Esophagus (tissue), 2 donors: ENCODE measurements around the gene RNF212. TPM values are rescaled to one million over a fixed set of nuclear protein-coding genes. Genes with fewer than 3 reads are reported as not detected.

Experiments
- H3K27ac ChIP-seq, 2 donors: one replicate each; pipeline ENCODE4 v1.5.1; 2013; ENCODE audit warnings: low read depth in 2 of 2, mild to moderate bottlenecking in 2 of 2, inconsistent platforms in 1 of 2, low read length in 1 of 2, moderate library complexity in 1 of 2
- H3K27me3 ChIP-seq, 2 donors: one replicate each; pipeline ENCODE4 v1.6.1; 2013; ENCODE audit warnings: low read length in 2 of 2, control low read depth in 1 of 2, mild to moderate bottlenecking in 1 of 2; ENCODE audit not compliant: insufficient read depth in 2 of 2, control insufficient read depth in 1 of 2
- H3K36me3 ChIP-seq, 2 donors: one replicate each; pipeline ENCODE4 v1.6.1; 2013; ENCODE audit warnings: low read length in 1 of 2; ENCODE audit not compliant: control insufficient read depth in 2 of 2, insufficient read depth in 2 of 2
- H3K4me1 ChIP-seq, 2 donors: one replicate each; pipeline ENCODE4 v1.6.1; 2013; ENCODE audit warnings: low read length in 1 of 2; ENCODE audit not compliant: control insufficient read depth in 2 of 2, insufficient read depth in 2 of 2
- H3K4me3 ChIP-seq, 2 donors: one replicate each; pipeline ENCODE4 v1.5.1; 2013; ENCODE audit warnings: low read length in 2 of 2, mild to moderate bottlenecking in 2 of 2, low read depth in 1 of 2, moderate library complexity in 1 of 2
- H3K9me3 ChIP-seq, 2 donors: one replicate each; pipeline ENCODE4 v1.6.1; 2013; ENCODE audit warnings: mild to moderate bottlenecking in 2 of 2, low read depth in 1 of 2, low read length in 1 of 2, moderate library complexity in 1 of 2; ENCODE audit not compliant: control insufficient read depth in 2 of 2, insufficient read depth in 1 of 2
- WGBS, 2 donors: extraction: QIAGEN DNeasy Blood & Tissue Kit; methylation state at CpG; one replicate each; pipeline ENCODE4 v1.1.7; 2013; 5-methylcytosine and 5-hydroxymethylcytosine counted together
- polyA plus RNA-seq, 2 donors: library from polyadenylated mRNA; stranded (reverse); fragments of 200-250 nt; gene quantifications; one replicate each; pipeline ENCODE4 v1.2.3, GENCODE V29; 2013
- donor health status: healthy with polysubstance abuse.
- donor health status: Bipolar disorder and iron deficiency.

The RNF212 gene
- polyA plus RNA-seq, 2 donors = 1.2 to 1.7 TPM

- no peak overlapping the region for H3K27ac ChIP-seq
- no peak overlapping the region for H3K4me3 ChIP-seq
- peaks cover 0 to 3% of the 10 kb centered on the region in 2 donors for H3K27me3 ChIP-seq
- H3K4me1 ChIP-seq = peaks cover 0 to 7% of the 10 kb centered on the region in 2 donors
- peaks cover 0 to 3% of the 10 kb centered on the region in 2 donors for H3K9me3 ChIP-seq
- 47 to 65% methylated on average over 7 to 9 of the region's 9 CpGs for WGBS, 2 donors
- H3K36me3 ChIP-seq = peaks cover 0 to 8% of the 10 kb centered on the region in 2 donors
Measured at GRCh38 chr4:1027915-1028238, 85.5 kb downstream of the RNF212 start.

DNA sequence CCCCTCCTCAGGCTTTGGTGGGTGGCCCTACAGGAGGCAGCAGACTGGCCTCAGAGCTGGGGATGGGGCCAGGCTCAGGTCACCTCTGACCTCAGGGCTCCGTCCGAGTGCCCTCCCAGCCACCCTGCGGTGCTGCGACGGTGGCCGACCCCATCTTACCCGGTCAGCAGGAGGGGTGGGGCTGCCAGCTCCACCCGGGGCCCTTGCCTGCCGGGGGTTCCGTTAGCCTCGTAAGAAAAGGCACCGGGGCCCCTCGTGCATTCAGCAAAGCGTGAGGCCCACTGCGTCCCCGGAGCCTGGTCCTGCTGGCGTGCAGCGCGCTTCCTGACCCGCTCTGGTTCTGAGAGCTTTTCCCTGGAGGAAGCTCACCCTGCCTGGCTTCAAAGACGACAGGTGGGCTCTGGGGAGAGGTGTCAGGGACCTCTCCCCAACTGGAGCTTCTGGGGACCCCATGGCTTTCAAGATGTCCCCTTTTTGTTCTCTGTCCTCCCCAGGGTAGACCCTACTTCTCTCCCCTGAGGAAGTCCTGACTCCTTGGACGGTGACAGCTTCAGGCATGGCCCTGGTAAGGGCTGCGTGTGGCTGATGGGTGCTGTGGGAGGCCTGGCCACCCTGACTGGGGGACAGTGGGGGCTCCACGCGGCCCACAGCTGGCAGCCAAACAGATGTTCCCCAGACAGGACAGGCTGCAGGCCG, 86.0 kb downstream of the RNF212 start:
- Histone ChIP-seq H3K9me3 (peaks cover 0 to 3% of the 10 kb centered on the region in 2 donors), H3K36me3 (peaks cover 0 to 8% of the 10 kb centered on the region in 2 donors), H3K27me3 (no peaks in the 10 kb centered on the region), H3K27ac (no peak overlapping the region), H3K4me3 (no peak overlapping the region), H3K4me1 (peaks cover 0 to 7% of the 10 kb centered on the region in 2 donors)
- WGBS, 2 donors = 65 to 73% methylated on average over 26 of the region's 26 CpGs

GRCh38 chr4:1026115-1026514, 87.2 kb downstream of the RNF212 start:
- peaks cover 0 to 7% of the 10 kb centered on the region in 2 donors for H3K4me1 ChIP-seq
- H3K4me3 ChIP-seq = no peak overlapping the region
- 28 to 35% methylated on average over 17 of the region's 17 CpGs for WGBS, 2 donors
- H3K27me3 ChIP-seq = no peaks in the 10 kb centered on the region
- H3K9me3 ChIP-seq = peaks cover 0 to 3% of the 10 kb centered on the region in 2 donors
- H3K36me3 ChIP-seq = peaks cover 0 to 8% of the 10 kb centered on the region in 2 donors
- H3K27ac ChIP-seq = no peak overlapping the region

DNA sequence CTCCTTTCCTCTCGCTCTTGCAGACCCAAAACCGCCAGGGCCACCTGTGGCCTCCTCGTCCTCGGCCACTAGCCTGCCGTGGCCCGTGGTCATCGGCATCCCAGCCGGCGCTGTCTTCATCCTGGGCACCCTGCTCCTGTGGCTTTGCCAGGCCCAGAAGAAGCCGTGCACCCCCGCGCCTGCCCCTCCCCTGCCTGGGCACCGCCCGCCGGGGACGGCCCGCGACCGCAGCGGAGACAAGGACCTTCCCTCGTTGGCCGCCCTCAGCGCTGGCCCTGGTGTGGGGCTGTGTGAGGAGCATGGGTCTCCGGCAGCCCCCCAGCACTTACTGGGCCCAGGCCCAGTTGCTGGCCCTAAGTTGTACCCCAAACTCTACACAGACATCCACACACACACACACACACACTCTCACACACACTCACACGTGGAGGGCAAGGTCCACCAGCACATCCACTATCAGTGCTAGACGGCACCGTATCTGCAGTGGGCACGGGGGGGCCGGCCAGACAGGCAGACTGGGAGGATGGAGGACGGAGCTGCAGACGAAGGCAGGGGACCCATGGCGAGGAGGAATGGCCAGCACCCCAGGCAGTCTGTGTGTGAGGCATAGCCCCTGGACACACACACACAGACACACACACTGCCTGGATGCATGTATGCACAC, 88.3 kb downstream of the RNF212 start:
- H3K4me3 ChIP-seq = no peak overlapping the region
- no peaks in the 10 kb centered on the region for H3K27me3 ChIP-seq
- no peaks in the 10 kb centered on the region for H3K9me3 ChIP-seq
- H3K27ac ChIP-seq = no peak overlapping the region
- WGBS, 2 donors = 83 to 93% methylated on average over 31 to 32 of the region's 32 CpGs
- H3K36me3 ChIP-seq = peaks cover 0 to 8% of the 10 kb centered on the region in 2 donors
- peaks cover 0 to 7% of the 10 kb centered on the region in 2 donors for H3K4me1 ChIP-seq

- Histone ChIP-seq H3K9me3 (no peaks in the 10 kb centered on the region), H3K36me3 (peaks cover 0 to 8% of the 10 kb centered on the region in 2 donors), H3K4me3 (no peak overlapping the region), H3K27ac (no peak overlapping the region), H3K27me3 (no peaks in the 10 kb centered on the region), H3K4me1 (peaks cover 0 to 7% of the 10 kb centered on the region in 2 donors)
- WGBS, 2 donors = 97% methylated on average over 72 to 83 of the region's 83 CpGs
Measured at GRCh38 chr4:1023895-1024740, 89.2 kb downstream of the RNF212 start.

DNA sequence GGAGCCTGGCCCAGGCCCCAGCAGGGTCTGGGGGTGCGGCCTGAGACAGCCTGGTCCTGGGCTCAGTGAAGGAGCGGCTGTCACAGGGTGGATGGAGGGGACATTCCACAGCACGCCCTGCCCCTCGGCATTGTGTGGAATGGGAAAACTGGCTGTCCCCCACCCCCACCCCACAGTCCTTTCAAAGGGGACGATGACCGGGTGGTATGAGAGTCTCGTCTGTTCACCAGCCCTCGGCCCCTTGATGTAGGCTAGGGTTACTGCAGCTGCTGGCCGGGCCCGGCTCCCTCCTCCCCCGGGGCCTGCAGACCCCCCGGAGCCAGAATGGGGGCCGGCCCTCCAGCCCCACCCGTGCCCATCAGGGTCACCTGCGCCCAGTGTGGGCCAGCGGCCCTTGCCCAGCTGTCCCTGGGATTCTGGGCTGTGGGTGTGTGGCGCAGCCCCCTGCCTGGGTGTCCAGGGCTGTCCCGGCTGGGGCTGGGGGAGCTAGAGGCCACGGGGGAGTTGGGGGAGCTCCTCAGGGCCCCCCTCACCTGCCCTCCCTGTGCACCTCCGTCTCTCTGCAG, 90.2 kb downstream of the RNF212 start:
- H3K4me3 ChIP-seq = no peak overlapping the region
- peaks cover 0 to 8% of the 10 kb centered on the region in 2 donors for H3K36me3 ChIP-seq
- no peak overlapping the region for H3K27ac ChIP-seq
- H3K4me1 ChIP-seq = peaks cover 0 to 7% of the 10 kb centered on the region in 2 donors
- 93 to 96% methylated on average over 16 to 20 of the region's 20 CpGs for WGBS, 2 donors
- H3K9me3 ChIP-seq = no peaks in the 10 kb centered on the region
- H3K27me3 ChIP-seq = no peaks in the 10 kb centered on the region

DNA sequence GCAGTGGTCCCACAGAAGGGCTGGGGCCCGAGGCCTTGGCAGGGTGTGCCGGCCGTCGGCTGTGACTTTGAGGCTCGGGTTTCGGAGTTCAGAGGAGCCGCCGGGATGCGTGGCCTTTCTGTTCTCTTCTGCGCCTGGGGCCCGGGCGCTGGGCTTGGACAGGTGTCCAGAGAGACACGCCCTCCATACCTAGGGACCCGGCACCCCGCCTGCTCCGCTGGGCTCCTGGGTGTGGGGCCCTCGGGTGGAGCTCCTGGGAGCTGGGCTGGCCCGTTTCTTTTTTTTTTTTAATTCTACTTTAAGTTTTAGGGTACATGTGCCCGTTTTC, 90.7 kb downstream of the RNF212 start:
- peaks cover 0 to 8% of the 10 kb centered on the region in 2 donors for H3K36me3 ChIP-seq
- no peaks in the 10 kb centered on the region for H3K9me3 ChIP-seq
- no peak overlapping the region for H3K27ac ChIP-seq
- H3K4me1 ChIP-seq = peaks cover 0 to 7% of the 10 kb centered on the region in 2 donors
- H3K27me3 ChIP-seq = no peaks in the 10 kb centered on the region
- no peak overlapping the region for H3K4me3 ChIP-seq
- 65 to 74% methylated on average over 19 of the region's 19 CpGs for WGBS, 2 donors

DNA sequence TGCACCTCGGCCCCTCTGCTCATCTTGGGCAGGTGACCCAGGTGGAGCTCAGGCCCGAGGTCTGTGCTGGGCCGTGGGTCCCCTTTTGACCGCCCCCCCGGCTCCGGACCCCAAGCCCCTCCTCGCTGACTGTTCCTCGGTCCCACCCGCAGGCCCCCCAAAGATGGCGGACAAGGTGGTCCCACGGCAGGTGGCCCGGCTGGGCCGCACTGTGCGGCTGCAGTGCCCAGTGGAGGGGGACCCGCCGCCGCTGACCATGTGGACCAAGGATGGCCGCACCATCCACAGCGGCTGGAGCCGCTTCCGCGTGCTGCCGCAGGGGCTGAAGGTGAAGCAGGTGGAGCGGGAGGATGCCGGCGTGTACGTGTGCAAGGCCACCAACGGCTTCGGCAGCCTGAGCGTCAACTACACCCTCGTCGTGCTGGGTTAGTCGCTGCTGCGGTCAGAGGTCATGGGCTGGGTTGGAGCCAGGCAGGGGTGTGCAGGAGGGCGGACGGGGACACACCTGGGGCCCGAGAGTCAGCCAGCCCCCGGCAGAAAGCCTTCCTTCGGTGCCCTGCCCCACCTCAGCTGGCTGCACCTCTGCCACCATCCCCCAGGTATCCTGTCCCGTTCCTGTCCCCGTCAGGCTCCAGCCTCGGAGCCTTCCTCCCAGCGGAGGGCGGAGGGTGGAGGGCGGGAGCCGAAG, 91.2 kb downstream of the RNF212 start:
- Histone ChIP-seq H3K27ac (no peak overlapping the region), H3K4me3 (no peak overlapping the region), H3K9me3 (no peaks in the 10 kb centered on the region), H3K4me1 (peaks cover 0 to 7% of the 10 kb centered on the region in 2 donors), H3K27me3 (no peaks in the 10 kb centered on the region), H3K36me3 (peaks cover 0 to 8% of the 10 kb centered on the region in 2 donors)
- WGBS, 2 donors = 86 to 88% methylated on average over 46 of the region's 46 CpGs
